Activated CD8-positive, alpha-beta memory T cell treated with anti-CD3 and anti-CD28 coated beads, Interleukin-2, amount 10 ng/mL, durations not matched to agents 7 days and 5 days (primary cell): ENCODE measurements around the gene STARD7. TPM values are rescaled to one million over a fixed set of nuclear protein-coding genes. Genes with fewer than 3 reads are reported as not detected.
"Not testable (repeated sequence)": the region's sequence is repeated elsewhere in the genome, so short reads cannot be mapped to it uniquely, and the experiment has no call there.

Source experiments
- ATAC-seq: fragments of 150-1000 bp; cut with Tn5 transposase; one replicate; pipeline ENCODE4 v1.10.0; 2021; ENCODE audit warnings: moderate library complexity
- CTCF ChIA-PET: fragments of 350-600 bp; sonication (Branson Sonifier 250); formaldehyde crosslinking; loops from one replicate; lab custom pipeline; 2021; ENCODE audit warnings: antibody characterized with exemption; lab: Charles Lee
- DNase-seq: peaks from one replicate; pipeline ENCODE4 v3.0.0-alpha.2; 2020
- H3K27ac Mint-ChIP-seq: one replicate; pipeline ENCODE4 v1.8.0; 2021; ENCODE audit warnings: mild to moderate bottlenecking, mixed read lengths
- H3K27me3 Mint-ChIP-seq: one replicate; pipeline ENCODE4 v1.8.0; 2021; ENCODE audit warnings: mixed read lengths
- H3K36me3 Mint-ChIP-seq: one replicate; pipeline ENCODE4 v1.8.0; 2021; ENCODE audit warnings: mild to moderate bottlenecking, mixed read lengths
- H3K4me1 Mint-ChIP-seq: one replicate; pipeline ENCODE4 v1.8.0; 2021; ENCODE audit warnings: mixed read lengths
- H3K4me3 Mint-ChIP-seq: one replicate; pipeline ENCODE4 v1.8.0; 2021; ENCODE audit warnings: mild to moderate bottlenecking, moderate library complexity, mixed read lengths
- H3K9me3 Mint-ChIP-seq: one replicate; pipeline ENCODE4 v1.8.0; 2022; ENCODE audit warnings: low read depth, mixed read lengths
- total RNA-seq, 2 experiments: library from RNA; stranded (reverse); gene quantifications; one replicate each; pipeline ENCODE4 v1.2.3, GENCODE V29; 2021

STARD7 gene
- 100 to 1,000 TPM; 131 to 180 TPM for total RNA-seq

GRCh38 chr2:96208143-96209010 lies at the start of gene STARD7:
STARD7 (minus strand) TSS chr2:96208827; CDS start chr2:96208434, 393 bp downstream.
- DNase-seq (peak; percentile 98), ATAC-seq (peak; percentile 92)
- H3K36me3 Mint-ChIP-seq: peaks cover 13% of the 10 kb centered on the region
- CTCF ChIA-PET: interaction anchor here (1.0 to 3.2 kb wide), 14 partner anchors 12 to 215 kb away, joined by 3 to 19 read pairs (median 5); partner anchors contain the start of gene ASTL
- H3K4me3 Mint-ChIP-seq: peak within 1 kb of the TSS; percentile 88
- peak within 1 kb of the TSS; percentile 88 for H3K27ac Mint-ChIP-seq
- peaks cover 49% of the 10 kb centered on the region for H3K4me1 Mint-ChIP-seq
- no peaks in the 10 kb centered on the region for H3K9me3 Mint-ChIP-seq
- H3K27me3 Mint-ChIP-seq: no peaks in the 10 kb centered on the region

- CTCF ChIA-PET: interaction anchor here (1.0 kb wide), 1 partner anchor 252 kb away, joined by 3 read pairs; no protein-coding TSS in a partner anchor
- not testable (repeated sequence) for ATAC-seq, H3K4me3 Mint-ChIP-seq, H3K27ac Mint-ChIP-seq, H3K27me3 Mint-ChIP-seq, H3K9me3 Mint-ChIP-seq, DNase-seq
- Mint-ChIP-seq H3K4me1 (peaks cover 33% of the 10 kb centered on the region), H3K36me3 (peaks cover 19% of the 10 kb centered on the region)
Measured at GRCh38 chr2:96257744-96258143, 49.1 kb upstream of the STARD7 start.

GRCh38 chr2:96256611-96257113 lies 48.0 kb upstream of the STARD7 start:
- CTCF ChIA-PET: interaction anchor here (1.0 to 1.4 kb wide), 3 partner anchors 8 to 253 kb away, joined by 3 to 4 read pairs (median 4); no protein-coding TSS in a partner anchor
- peaks cover 24% of the 10 kb centered on the region for H3K36me3 Mint-ChIP-seq
- no peak for DNase-seq
- H3K9me3 Mint-ChIP-seq: no peaks in the 10 kb centered on the region
- no peak for ATAC-seq
- no peak overlapping the region for H3K4me3 Mint-ChIP-seq
- H3K27me3 Mint-ChIP-seq: no peaks in the 10 kb centered on the region
- peak overlapping the region; percentile 41 for H3K27ac Mint-ChIP-seq
- H3K4me1 Mint-ChIP-seq: peaks cover 35% of the 10 kb centered on the region

- H3K36me3 Mint-ChIP-seq: peaks cover 27% of the 10 kb centered on the region
- no peaks in the 10 kb centered on the region for H3K27me3 Mint-ChIP-seq
- no peak overlapping the region for H3K27ac Mint-ChIP-seq
- CTCF ChIA-PET: no interaction called here
- H3K4me1 Mint-ChIP-seq: peaks cover 37% of the 10 kb centered on the region
- ATAC-seq (no peak), DNase-seq (no peak)
- no peak overlapping the region for H3K4me3 Mint-ChIP-seq
- H3K9me3 Mint-ChIP-seq: no peaks in the 10 kb centered on the region
Measured at GRCh38 chr2:96254571-96254970, 45.9 kb upstream of the STARD7 start.

- no peak overlapping the region for H3K27ac Mint-ChIP-seq
- H3K4me1 Mint-ChIP-seq: peaks cover 31% of the 10 kb centered on the region
- CTCF ChIA-PET: interaction anchor here (1.1 kb wide), 1 partner anchor 12 kb away, joined by 4 read pairs; no protein-coding TSS in a partner anchor
- DNase-seq (no peak), ATAC-seq (no peak)
- H3K27me3 Mint-ChIP-seq: no peaks in the 10 kb centered on the region
- peaks cover 25% of the 10 kb centered on the region for H3K36me3 Mint-ChIP-seq
- no peaks in the 10 kb centered on the region for H3K9me3 Mint-ChIP-seq
- H3K4me3 Mint-ChIP-seq: no peak overlapping the region
Measured at GRCh38 chr2:96253006-96253405, 44.4 kb upstream of the STARD7 start.

GRCh38 chr2:96252526-96252925 lies 43.9 kb upstream of the STARD7 start:
- ATAC-seq (no peak), DNase-seq (no peak)
- H3K9me3 Mint-ChIP-seq: no peaks in the 10 kb centered on the region
- H3K27ac Mint-ChIP-seq: no peak overlapping the region
- H3K4me1 Mint-ChIP-seq: peaks cover 31% of the 10 kb centered on the region
- H3K27me3 Mint-ChIP-seq: no peaks in the 10 kb centered on the region
- peaks cover 24% of the 10 kb centered on the region for H3K36me3 Mint-ChIP-seq
- CTCF ChIA-PET: interaction anchor here (1.7 kb wide), 1 partner anchor 260 kb away, joined by 4 read pairs; no protein-coding TSS in a partner anchor
- no peak overlapping the region for H3K4me3 Mint-ChIP-seq

- no peak for DNase-seq
- H3K36me3 Mint-ChIP-seq: peaks cover 24% of the 10 kb centered on the region
- no peaks in the 10 kb centered on the region for H3K27me3 Mint-ChIP-seq
- CTCF ChIA-PET: interaction anchor here (1.7 kb wide), 1 partner anchor 259 kb away, joined by 4 read pairs; no protein-coding TSS in a partner anchor
- H3K4me3 Mint-ChIP-seq: no peak overlapping the region
- no peak overlapping the region for H3K27ac Mint-ChIP-seq
- H3K9me3 Mint-ChIP-seq: no peaks in the 10 kb centered on the region
- peaks cover 32% of the 10 kb centered on the region for H3K4me1 Mint-ChIP-seq
- ATAC-seq: no peak
Measured at GRCh38 chr2:96251721-96252292, 43.2 kb upstream of the STARD7 start.

- peaks cover 44% of the 10 kb centered on the region for H3K4me1 Mint-ChIP-seq
- CTCF ChIA-PET: interaction anchor here (0.9 to 1.0 kb wide), 2 partner anchors 17 to 227 kb away, joined by 3 read pairs; no protein-coding TSS in a partner anchor
- peaks cover 25% of the 10 kb centered on the region for H3K36me3 Mint-ChIP-seq
- no peak overlapping the region for H3K4me3 Mint-ChIP-seq
- peak overlapping the region; percentile 55 for H3K27ac Mint-ChIP-seq
- ATAC-seq (no peak), DNase-seq (no peak)
- no peaks in the 10 kb centered on the region for H3K27me3 Mint-ChIP-seq
- no peaks in the 10 kb centered on the region for H3K9me3 Mint-ChIP-seq
Measured at GRCh38 chr2:96250188-96250587, 41.6 kb upstream of the STARD7 start.

GRCh38 chr2:96249654-96250053 lies 41.0 kb upstream of the STARD7 start:
- H3K4me3 Mint-ChIP-seq: no peak overlapping the region
- ATAC-seq (no peak), DNase-seq (no peak)
- CTCF ChIA-PET: no interaction called here
- no peaks in the 10 kb centered on the region for H3K27me3 Mint-ChIP-seq
- H3K4me1 Mint-ChIP-seq: peaks cover 47% of the 10 kb centered on the region
- H3K36me3 Mint-ChIP-seq: peaks cover 26% of the 10 kb centered on the region
- peak overlapping the region; percentile 17 for H3K27ac Mint-ChIP-seq
- H3K9me3 Mint-ChIP-seq: no peaks in the 10 kb centered on the region

- H3K4me3 Mint-ChIP-seq: no peak overlapping the region
- no peaks in the 10 kb centered on the region for H3K27me3 Mint-ChIP-seq
- H3K4me1 Mint-ChIP-seq: peaks cover 49% of the 10 kb centered on the region
- no peak overlapping the region for H3K27ac Mint-ChIP-seq
- H3K9me3 Mint-ChIP-seq: no peaks in the 10 kb centered on the region
- no peak for ATAC-seq
- peaks cover 25% of the 10 kb centered on the region for H3K36me3 Mint-ChIP-seq
- CTCF ChIA-PET: no interaction called here
- no peak for DNase-seq
Measured at GRCh38 chr2:96248624-96249023, 40.0 kb upstream of the STARD7 start.

- DNase-seq (no peak), ATAC-seq (no peak)
- Mint-ChIP-seq H3K36me3 (peaks cover 22% of the 10 kb centered on the region), H3K4me3 (no peak overlapping the region), H3K27ac (no peak overlapping the region), H3K27me3 (no peaks in the 10 kb centered on the region), H3K9me3 (no peaks in the 10 kb centered on the region), H3K4me1 (peaks cover 54% of the 10 kb centered on the region)
- CTCF ChIA-PET: no interaction called here
Measured at GRCh38 chr2:96247896-96248295, 39.3 kb upstream of the STARD7 start.

GRCh38 chr2:96247009-96247408 lies 38.4 kb upstream of the STARD7 start:
- Mint-ChIP-seq H3K4me3 (no peak overlapping the region), H3K9me3 (no peaks in the 10 kb centered on the region), H3K4me1 (peaks cover 61% of the 10 kb centered on the region), H3K27me3 (no peaks in the 10 kb centered on the region), H3K27ac (peak overlapping the region; percentile 41), H3K36me3 (peaks cover 19% of the 10 kb centered on the region)
- CTCF ChIA-PET: interaction anchor here (1.8 kb wide), 1 partner anchor 18 kb away, joined by 4 read pairs; no protein-coding TSS in a partner anchor
- DNase-seq: no peak
- ATAC-seq: no peak
